ENCODE measurements around the gene CMTM8.
"Not testable (repeated sequence)": the region's sequence is repeated elsewhere in the genome, so short reads cannot be mapped to it uniquely, and the experiment has no call there.

CMTM8 gene, protein sequence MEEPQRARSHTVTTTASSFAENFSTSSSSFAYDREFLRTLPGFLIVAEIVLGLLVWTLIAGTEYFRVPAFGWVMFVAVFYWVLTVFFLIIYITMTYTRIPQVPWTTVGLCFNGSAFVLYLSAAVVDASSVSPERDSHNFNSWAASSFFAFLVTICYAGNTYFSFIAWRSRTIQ

DNA sequence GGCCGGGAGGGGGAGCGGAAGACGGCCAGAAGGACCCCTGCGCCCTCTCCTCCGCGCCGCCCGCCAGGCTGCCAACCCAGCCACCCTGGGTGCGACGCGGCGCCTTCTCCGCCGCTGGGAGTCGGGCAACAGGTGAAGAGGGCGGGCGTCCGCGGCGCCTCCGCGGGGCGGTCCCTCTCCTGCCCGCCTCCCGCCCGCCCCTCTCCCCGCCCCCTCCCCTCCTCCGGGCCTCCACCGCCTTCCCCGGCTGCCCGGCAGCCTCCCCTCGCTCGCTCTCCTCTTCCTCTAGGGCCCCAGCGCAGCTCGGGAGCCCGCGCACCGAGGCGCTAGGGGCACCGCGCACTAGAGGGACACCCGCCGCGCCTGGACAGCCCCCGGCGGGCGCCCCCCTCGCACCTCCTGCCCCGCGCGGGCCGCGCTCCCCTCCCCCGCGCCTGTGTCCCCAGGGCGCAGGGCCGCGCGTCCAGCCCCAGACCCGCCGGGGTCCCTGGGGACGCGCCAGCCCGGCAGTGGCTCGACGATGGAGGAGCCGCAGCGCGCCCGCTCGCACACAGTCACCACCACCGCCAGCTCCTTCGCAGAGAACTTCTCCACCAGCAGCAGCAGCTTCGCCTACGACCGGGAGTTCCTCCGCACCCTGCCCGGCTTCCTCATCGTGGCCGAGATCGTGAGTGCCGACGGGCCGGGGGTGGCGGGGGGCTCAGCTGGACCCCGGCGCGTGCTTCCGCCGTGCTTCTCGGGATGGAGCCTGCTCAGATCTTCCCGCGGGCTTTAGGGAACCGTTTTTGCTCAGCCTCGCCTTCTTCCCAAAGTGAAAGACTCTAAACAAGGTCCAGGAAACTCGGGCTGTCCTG, at the start of gene CMTM8:
CMTM8 (plus strand) TSS at position 228 of the 854 bp plus-strand sequence; CDS start at position 521, 293 bp downstream.
- no peak for DNase-seq

DNA sequence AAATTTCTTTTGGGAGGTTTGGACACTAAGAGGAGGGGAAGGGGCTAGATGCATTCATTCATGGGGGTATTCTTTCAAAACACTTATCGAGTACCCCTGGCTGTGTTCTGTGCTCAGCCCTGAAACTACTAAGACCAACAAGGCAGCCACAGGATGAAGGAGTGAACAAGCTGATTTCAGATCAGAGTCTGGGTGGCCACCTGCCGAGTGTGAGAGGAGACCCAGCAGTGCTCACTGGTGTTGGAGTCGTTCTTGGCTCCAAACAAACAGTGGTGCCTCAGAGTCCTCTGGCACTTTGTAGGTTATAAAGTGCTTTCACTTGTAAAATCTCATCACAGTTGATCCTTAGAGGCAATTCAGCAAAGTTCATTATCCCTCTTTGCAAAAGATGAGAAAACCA, 48.8 kb upstream of the CMTM8 start:
- no peak for DNase-seq

DNA sequence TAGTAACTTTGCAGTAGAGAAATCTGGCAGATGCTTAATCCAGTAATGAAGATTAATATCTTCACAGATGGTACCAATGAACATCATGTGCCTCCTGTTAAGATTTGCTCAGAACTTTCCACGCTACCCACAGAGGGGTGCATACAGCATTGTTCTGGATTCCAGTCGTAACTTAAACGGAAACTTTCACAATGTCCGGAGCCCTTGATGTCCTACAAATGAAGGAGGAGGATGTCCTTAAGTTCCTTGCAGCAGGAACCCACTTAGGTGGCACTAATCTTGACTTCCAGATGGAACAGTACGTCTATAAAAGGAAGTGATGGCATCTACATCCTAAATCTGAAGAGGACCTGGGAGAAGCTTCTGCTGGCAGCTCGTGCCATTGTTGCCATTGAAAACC, 47.9 kb upstream of the CMTM8 start:
- not testable (repeated sequence) for DNase-seq

DNA sequence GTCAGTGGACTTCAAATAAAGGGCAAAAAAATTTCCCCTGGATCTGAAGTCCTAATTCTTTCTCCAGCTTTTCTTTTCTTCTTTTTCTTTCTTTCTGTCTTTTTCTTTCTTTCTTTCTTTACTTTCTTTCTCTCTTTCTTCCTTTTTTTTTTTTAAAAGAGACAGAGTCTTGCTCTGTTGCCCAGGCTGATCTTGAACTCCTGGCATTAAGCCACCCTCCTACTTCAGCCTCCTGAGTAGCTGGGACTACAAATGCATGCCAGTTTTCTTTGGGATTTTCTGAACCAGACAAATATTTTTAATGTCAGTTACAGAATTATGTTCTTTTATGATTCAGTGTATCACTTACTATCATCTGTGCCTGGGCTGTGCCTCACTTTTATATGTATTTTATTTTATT, 45.4 kb upstream of the CMTM8 start:
- no peak for DNase-seq

DNA sequence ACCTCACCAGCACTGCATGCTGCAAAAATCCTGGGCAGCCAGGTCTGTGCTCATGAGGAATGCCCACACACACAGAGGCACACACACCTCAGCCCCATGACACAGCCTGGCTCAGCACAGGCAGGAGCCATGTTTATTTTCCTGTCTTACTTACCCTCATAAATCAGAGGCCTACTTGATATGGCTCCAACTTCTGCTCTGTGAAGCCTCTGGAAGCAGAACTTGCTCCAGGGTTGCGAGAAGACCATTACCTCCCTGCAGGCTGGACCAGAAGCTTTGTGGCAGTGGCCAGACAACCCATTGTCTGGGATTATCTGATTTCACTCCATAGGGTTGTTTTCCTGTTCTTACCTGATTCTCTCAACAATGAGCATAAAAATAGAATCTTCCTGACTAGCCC, 43.8 kb upstream of the CMTM8 start:
- no peak for DNase-seq

DNA sequence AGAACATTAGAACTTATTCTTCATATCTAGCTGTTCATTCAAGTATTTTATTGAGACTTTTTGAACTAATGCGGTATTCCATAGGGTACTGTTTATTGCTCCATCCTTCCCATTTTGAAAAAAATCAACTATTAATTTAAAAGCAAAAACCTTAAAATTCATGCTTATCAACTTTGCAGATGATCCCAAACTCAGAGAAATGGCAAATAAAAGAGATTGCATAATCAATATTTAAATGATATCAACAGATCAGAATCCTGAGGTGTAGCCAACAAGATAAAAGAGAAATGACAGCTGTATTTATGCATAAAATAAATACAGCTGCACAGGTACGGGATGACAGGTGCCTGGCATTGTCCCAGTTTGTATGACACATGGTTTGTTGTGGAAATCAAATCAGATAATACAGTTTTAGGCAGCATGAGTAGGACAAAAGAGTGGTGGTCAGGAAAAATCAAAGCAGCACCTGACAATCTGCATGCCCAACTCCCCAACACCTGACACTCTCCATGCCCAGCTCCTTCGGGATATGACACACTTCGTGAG, 42.4 kb upstream of the CMTM8 start:
- no peak for DNase-seq

DNA sequence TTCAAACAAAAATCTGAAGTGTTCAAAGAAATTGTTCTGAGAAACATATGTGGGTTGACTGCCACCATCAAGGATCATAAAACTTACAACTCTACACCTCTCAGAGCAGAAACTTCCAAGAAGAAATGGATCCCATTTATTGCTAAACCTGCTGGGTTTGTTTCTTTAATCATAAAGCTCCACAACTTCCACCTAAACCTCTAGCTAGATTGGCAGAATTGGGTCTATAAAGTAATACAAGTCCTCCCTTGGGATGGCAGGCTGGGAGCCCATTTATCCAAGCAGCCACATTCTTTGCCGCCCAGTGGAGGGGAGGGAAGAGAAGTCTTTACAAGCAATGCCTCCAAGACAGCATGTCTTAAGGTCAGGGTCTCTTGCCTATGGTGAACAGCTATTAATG, 40.5 kb upstream of the CMTM8 start:
- DNase-seq, result no peak

DNA sequence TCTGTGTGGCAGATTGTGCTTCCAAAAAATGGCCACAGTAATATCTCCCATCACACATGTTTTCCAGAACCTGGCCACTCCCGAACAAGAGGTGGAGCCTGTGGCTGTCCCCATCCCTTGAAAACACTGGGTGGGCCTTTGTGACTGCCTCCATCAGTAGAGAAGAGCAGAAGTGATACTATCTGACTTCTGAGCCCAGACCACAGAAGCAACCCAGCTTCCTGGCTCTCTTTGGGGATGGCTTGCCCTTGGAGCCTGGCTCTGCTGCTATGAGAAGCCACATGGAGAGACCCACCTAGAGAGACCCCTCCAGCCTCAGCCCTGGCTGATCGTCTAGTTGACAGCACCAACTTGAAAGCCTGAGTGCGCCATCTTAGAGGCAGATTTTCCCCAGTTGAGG, 39.8 kb upstream of the CMTM8 start:
- no peak for DNase-seq

DNA sequence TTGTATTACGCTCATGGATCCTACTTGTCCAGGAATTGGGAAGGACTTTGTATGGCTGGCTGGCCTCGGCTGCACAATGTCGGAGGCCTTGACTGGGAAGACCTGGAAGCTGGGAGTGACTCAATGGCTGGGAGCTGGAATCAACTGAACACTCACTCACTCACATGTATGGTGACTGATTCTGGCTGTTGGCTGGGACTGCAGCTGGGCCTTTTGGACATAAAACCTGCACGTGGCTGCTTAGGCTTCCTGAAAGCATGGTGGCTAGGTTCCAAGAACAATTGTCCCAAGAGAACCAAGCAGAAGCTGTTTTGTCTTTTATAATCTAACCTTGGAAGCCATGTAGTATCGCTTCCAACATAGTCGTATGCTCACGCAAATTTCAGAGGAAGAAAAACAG, 38.0 kb upstream of the CMTM8 start:
- DNase-seq, result no peak

DNA sequence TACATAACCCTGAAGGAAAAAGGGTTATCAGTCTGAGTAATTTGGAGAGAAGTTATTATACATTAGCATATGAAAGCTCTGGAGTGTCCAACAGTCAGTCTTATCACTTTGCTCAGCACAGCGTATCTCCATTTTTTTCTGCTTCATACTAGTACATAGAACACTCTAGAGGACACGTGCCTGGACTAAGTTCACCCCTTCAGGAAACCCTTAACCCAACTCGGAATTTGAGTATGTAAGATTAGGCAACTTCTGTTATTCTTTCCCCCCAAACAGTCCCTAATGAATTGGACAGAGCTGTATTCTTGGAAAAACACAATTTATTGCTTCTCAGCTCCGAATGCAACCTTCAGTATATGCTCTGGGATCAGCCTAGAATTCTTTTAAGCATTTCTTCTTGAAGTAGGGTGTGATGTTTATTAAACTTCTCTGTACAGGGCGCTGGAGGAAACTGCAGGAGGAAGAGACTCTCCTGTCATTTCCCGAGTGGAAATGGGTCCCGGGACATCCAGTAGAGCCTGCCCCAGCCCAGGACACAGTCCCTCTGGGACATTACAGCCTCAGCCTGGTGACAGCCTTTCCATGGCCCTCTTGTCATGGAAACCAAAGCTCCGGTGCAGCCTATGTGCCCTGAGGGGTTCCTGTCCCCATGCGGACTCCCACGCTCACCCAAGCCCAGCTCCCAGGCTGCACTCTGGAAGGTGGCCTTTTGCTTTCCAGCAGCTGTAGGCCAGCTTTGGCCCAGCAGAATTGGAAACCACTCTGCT, 37.3 kb upstream of the CMTM8 start:
- no peak for DNase-seq

DNA sequence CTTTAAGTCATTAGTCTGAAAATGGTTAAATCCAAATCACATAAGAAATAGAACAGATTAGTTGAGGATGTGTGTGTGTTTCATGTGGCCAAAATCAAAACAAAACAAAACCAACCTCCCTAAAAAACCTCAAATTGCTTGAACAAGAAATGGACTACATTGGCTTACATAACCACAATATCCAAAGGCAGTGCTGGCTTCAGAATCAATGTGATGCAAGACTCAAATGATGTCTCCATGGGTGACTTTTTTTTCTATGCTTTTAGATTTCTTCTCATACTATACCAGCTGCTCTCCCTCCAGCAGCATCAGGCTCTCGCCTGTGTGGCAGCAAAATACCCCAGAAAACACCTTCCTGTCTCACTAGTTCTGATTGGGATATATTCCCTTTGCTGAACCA, 36.0 kb upstream of the CMTM8 start:
- DNase-seq, result no peak

DNA sequence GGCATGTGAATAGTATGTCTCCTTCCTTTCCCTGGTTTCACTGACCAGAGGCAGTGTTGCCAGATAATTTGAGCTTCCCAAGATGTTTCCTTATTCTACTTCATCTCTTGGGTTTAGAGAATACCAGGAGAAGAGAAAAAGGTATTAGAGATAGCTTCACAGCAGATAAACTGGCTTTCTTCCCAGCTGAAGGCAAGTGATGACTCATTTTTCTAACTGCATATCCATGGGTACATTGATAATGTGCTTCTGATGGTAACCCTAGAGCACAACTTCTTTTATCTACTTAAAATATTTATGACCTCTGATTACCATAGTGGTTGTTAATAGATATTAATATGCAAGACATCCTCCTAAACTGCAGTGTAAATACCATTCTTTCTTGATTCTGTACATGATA, 34.6 kb upstream of the CMTM8 start:
- no peak for DNase-seq

DNA sequence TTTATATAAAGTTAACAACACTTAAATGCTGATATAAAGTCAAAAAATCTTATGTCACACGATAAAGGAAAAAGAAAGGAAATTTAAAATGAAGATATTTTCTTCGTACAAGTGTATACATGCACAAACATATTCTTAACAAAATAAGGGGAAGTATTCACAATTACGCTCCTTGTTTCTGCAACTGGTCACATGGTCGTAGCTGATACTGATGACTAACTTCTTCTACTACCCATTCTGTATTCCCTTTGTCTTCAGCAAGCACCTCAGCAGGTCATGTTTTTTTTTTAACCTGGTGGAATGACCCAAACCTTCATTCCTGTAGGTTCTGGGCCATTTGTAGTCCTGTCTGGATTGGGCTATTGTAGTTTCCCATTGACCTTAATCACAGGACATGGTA, 30.0 kb upstream of the CMTM8 start:
- no peak for DNase-seq

DNA sequence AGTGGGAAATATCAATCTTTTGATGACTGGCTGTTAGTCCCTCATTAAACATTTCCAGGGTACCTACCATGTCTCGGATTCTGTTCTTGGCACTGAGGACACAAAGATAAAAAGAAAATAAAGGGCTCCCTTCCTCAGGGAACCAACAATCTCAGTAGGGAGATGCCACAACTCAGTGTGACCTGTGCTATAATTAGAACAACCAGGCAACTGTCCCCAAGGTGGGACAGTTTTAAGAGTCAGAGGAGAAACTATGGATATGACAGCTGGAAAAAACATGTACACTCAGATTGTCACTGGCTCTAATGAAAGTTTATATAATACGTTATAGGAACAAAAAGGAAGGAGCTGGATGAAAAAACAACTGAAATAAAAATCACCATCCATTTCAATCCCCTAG, 23.3 kb upstream of the CMTM8 start:
- DNase-seq, result no peak

DNA sequence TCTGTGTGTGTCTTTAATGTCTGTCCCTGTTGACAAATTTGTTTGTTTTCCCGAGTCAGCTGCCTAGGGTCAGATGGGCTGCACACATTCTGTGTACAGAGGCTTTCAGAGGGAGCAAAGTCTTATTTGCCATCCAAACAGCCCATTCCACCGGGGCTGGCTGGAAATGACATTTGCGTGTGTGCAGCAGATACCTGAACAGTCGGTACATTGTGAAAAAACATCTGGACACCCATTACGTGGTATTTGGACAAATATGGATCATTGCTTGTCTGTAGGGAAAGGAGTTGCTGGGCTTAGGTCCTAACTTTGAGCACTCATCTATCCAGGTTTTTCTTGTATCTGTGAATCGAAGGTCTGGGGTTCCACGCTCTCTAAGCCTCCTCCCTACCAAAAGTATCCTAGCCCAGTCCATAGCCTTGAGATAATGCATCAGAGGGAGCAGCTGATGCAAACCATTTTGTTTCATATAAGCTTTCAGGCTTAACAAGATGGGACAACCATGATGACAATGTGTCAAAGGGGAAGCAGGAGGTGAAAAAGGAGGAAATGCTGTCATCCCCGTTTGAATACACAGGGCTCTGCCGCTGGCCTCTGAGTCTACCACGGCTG, 22.2 kb upstream of the CMTM8 start:
- no peak for DNase-seq

DNA sequence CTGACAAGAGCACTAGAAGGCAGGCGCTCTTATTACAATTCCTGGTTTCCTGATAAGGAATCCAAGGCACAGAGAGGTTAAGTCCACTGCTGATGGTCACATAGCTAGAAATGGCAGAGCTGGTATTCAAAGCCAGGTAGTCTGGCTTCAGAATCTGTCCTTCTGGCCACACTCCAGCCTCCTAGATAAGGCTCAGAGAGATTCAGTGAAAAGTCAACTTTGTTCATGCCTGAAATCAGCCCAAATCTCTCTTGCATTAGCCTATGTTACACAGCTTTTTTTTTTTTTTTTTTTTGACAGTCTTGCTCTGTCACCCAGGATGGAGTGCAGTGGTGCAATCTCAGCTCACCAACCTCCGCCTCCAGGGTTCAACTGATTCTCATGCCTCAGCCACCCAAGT, 21.1 kb upstream of the CMTM8 start:
- no peak for DNase-seq

DNA sequence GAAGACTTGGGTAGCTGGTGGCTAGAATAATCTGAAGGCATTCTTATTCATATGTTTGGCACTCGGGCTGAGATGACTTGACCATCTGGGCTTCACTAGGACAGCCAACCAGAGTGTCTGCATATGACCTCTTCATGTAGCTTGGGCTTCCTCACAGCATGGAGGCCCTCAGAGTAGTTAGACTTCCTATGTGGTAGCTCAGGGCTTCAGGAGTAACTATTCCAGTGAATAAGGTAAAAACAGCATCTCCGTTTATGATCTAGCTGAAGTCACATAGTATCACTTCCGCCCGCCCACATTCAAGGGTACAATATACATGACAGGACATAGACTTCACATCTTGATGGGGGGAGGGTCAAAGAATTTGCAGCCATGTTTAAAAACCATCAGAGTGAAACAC, 18.9 kb upstream of the CMTM8 start:
- DNase-seq, result no peak

DNA sequence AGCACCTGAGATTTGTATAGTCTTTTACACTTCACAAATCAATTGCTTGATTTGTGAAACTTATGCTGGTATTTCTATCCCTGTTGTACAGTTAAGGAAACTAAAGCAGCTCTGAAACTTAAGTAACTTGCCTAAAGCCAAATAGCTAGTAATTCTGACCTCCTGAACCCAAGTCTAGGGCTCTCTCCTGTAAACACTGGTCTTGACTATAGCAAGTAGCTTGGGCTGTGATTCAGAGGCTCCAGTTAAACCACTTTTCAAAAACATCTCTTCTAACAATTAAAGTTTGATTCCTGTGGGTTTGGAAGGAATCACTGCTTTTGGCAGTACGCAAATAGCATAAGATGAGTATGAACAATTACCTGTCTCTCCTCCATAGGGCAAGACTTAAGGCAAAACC, 18.5 kb upstream of the CMTM8 start:
- DNase-seq, result no peak

DNA sequence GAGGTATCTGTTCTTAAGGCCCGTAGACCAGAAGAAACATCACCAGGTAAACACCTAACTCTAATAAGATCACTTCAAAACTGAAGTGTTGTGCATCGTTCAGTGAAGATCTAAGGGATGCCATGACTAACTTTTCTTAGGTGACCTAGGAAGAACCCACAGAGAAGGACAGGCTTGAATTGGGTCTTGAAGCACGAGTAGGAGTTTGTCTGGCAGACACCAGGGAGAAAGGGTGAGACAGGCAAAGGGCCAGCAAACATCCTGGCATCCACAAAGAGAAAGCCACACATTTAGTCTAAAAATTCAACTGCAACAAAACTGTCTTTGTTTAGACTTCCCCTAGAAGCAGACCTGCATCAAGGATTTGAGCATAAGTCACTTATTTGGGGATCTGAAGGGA, 15.5 kb upstream of the CMTM8 start:
- no peak for DNase-seq

DNA sequence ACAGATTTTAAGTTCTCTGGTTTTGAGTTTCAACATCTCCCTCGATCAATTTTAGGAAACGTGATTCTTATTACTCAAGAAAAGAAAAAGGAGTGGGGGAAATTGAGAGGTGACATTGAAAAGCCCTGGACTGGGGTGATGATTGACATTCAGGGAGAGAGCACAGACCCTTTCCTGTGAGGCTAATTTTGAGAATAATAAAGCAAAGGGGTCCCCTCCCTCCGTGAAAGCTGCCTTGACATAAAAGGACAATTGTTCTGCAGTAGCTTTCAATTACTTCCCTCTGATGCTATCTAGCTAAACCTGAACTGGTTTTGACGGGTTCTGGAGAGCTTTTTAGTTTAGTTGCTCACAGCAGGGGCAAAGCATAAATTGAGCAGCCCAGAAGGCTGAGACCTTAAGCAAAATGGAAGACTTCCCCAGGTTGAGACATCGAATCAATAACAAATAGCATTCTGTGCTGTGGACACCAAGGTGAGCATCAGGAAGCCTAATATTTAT, 14.4 kb upstream of the CMTM8 start:
- no peak for DNase-seq

DNA sequence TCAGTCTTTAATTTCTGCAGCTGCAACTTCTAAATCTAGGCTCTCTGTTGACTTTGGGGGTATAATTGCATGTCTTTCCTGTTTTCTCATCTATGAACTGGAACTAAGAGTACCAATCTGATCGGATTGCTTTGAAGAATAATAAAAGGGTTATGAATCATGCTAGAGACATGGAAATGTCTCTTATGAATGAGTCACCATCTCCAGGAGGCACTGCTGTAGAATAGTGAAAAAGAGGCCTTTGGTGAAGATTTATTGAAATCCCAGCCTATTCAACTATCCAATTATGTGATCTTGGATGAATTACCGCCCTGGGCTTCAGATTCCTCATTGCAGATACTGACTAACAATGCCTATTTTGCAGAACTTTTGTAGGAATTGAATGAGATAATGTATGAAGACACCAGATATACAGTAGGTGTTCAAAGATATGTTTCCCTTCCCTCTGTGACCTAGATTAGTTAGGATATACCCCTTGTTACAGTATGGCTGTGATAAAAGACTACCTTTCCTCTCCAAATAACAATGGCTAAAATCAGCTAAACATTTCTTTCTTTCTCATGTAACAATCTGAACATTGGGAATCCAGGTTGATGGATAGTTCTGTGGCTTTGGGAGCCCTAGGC, 11.5 kb upstream of the CMTM8 start:
- no peak for DNase-seq

DNA sequence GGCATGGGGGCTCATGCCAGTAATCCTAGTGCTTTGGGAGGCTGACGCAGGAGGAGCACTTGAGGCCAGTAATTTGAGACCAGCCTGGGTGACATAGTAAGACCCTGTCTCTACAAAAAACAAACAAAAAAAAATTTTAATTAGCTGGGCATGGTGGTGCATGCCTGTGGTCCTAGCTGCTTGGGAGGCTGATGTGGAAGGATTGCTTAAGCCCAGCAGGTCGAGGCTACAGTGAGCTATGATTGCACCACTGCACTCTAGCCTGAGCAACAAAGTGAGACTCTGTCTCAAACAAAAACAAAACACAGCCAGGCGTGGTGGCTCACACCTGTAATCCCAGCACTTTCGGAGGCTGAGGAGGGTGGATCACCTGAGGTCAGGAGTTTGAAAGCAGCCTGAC, 9.7 kb upstream of the CMTM8 start:
- not testable (repeated sequence) for DNase-seq

DNA sequence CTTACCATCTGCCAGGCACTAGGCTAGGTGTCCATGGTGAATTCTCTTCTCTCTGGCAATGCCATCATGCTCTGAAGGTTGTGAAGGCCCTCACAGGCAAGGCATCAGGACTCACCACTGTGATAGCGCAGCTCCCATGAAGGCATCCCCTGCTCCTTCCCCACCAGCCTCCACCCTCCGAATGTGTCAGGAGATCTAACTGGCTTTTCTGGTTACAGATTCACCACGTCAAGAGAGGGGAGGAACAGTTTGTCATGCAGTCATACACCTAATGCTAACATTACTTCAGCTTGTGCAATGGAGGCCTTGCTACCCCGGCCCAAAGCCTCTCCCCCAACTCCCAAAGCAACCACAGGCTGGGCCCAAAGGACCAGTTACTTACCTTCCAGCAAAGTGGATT, 8.9 kb upstream of the CMTM8 start:
- DNase-seq, result no peak
